Prostate gland (tissue), 2 donors: Measurements from ENCODE around the gene ECE1.

ENCODE experiments used
- POLR2A ChIP-seq: fragments of 450-650 bp; IDR thresholded peaks from one replicate; pipeline ENCODE4 v1.6.1; 2016; ENCODE audit warnings: antibody characterized with exemption, mild to moderate bottlenecking
- POLR2AphosphoS5 ChIP-seq: sonication (generic); formaldehyde crosslinking; IDR thresholded peaks from one replicate; pipeline ENCODE4 v1.6.1; 2017; ENCODE audit warnings: antibody characterized with exemption
- TF ChIP-seq, protein P1 (sequence below), 4 experiments: fragments of 200-600 bp in 2 of 4; fragments of 450-650 bp in 2 of 4; sonication (generic) in 2 of 4; IDR thresholded peaks; 1 replicate in 3 of 4; 2 replicates in 1 of 4; pipeline ENCODE4 v1.5.1; 2016 to 2019; ENCODE audit warnings: antibody characterized with exemption in 4 of 4, mild to moderate bottlenecking in 2 of 4, moderate library complexity in 2 of 4

GRCh38 chr1:21232044-21232443, 58.2 kb downstream of the ECE1 start:
- TF ChIP-seq POLR2AphosphoS5 (peak; percentile 49), POLR2A (no peak)
- TF ChIP-seq, protein P1, sequence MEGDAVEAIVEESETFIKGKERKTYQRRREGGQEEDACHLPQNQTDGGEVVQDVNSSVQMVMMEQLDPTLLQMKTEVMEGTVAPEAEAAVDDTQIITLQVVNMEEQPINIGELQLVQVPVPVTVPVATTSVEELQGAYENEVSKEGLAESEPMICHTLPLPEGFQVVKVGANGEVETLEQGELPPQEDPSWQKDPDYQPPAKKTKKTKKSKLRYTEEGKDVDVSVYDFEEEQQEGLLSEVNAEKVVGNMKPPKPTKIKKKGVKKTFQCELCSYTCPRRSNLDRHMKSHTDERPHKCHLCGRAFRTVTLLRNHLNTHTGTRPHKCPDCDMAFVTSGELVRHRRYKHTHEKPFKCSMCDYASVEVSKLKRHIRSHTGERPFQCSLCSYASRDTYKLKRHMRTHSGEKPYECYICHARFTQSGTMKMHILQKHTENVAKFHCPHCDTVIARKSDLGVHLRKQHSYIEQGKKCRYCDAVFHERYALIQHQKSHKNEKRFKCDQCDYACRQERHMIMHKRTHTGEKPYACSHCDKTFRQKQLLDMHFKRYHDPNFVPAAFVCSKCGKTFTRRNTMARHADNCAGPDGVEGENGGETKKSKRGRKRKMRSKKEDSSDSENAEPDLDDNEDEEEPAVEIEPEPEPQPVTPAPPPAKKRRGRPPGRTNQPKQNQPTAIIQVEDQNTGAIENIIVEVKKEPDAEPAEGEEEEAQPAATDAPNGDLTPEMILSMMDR (IDR thresholded peaks at IDR 0.05), result peak; percentile 58 to 84 (median 82)
